Smooth muscle cell (in vitro differentiated cells): ENCODE data around the gene FRMPD3. TPM values are rescaled to one million over a fixed set of nuclear protein-coding genes. Genes with fewer than 3 reads are reported as not detected.

Experiments used
- DNase-seq: peaks from one replicate; lab custom pipeline; 2025; ENCODE audit not compliant: unreplicated experiment; lab: John Stamatoyannopoulos, UW
- H2AFZ ChIP-seq: fragments of 200-600 bp; sonication (generic); 2 replicates; pipeline ENCODE4 v1.6.0; 2016; ENCODE audit warnings: antibody characterized with exemption, low read depth, mild to moderate bottlenecking
- H3F3A ChIP-seq: fragments of 200-600 bp; sonication (generic); 2 replicates; pipeline ENCODE4 v1.6.0; 2017; ENCODE audit warnings: antibody characterized with exemption, low read depth
- H3K27ac ChIP-seq: fragments of 200-600 bp; sonication (generic); 2 replicates; pipeline ENCODE4 v1.5.1; 2016; ENCODE audit warnings: low read depth, mild to moderate bottlenecking
- H3K27me3 ChIP-seq: fragments of 200-600 bp; sonication (generic); 2 replicates; pipeline ENCODE4 v1.6.1; 2016; ENCODE audit warnings: low read depth, mild to moderate bottlenecking
- H3K36me3 ChIP-seq: fragments of 200-600 bp; sonication (generic); 2 replicates; pipeline ENCODE4 v1.5.1; 2016; ENCODE audit warnings: low read depth
- H3K4me1 ChIP-seq: fragments of 200-600 bp; sonication (generic); 2 replicates; pipeline ENCODE4 v1.5.1; 2016; ENCODE audit warnings: low read depth
- H3K4me2 ChIP-seq: fragments of 200-600 bp; sonication (generic); 2 replicates; pipeline ENCODE4 v1.6.0; 2016; ENCODE audit warnings: mild to moderate bottlenecking
- H3K4me3 ChIP-seq: fragments of 200-600 bp; sonication (generic); 2 replicates; pipeline ENCODE4 v1.5.1; 2016; ENCODE audit warnings: mild to moderate bottlenecking
- H3K79me2 ChIP-seq: fragments of 200-600 bp; sonication (generic); 2 replicates; pipeline ENCODE4 v1.6.0; 2016; ENCODE audit warnings: low read depth, mild to moderate bottlenecking
- H3K9ac ChIP-seq: fragments of 200-600 bp; sonication (generic); 2 replicates; pipeline ENCODE4 v1.6.0; 2016; ENCODE audit warnings: low read depth
- H3K9me3 ChIP-seq: fragments of 200-600 bp; sonication (generic); replicated peaks from 2 replicates; pipeline ENCODE4 v1.5.1; 2016; ENCODE audit warnings: low read depth
- H4K20me1 ChIP-seq: fragments of 200-600 bp; sonication (generic); 2 replicates; pipeline ENCODE4 v1.6.0; 2016; ENCODE audit warnings: low read depth
- CTCF ChIP-seq: fragments of 200-600 bp; sonication (generic); IDR thresholded peaks from 2 replicates; pipeline ENCODE4 v1.5.1; 2017; ENCODE audit warnings: borderline replicate concordance, mild to moderate bottlenecking, antibody characterized with exemption; ENCODE audit not compliant: insufficient read depth, poor library complexity, severe bottlenecking
- WGBS: methylation state at CpG from one replicate; pipeline ENCODE4 v1.1.7; 2016; ENCODE audit warnings: low lambda C conversion rate; 5-methylcytosine and 5-hydroxymethylcytosine counted together
- polyA plus RNA-seq: library from polyadenylated mRNA; unstranded; fragments of >200 nt; fragmentation: Nextera tagmentation; extraction: Ambion mirVana; gene quantifications from 2 replicates; pipeline ENCODE4 v1.2.1, GENCODE V29; 2016
- total RNA-seq: library from RNA; depleted of rRNA; stranded (reverse); fragments of >200 nt; gene quantifications from 2 replicates; pipeline ENCODE4 v1.2.3, GENCODE V29; 2014

The FRMPD3 gene
- total and polyA plus RNA-seq, 2 experiments from 2014 or later, result not detected

- Histone ChIP-seq H2AFZ (no peak overlapping the region), H3K27ac (no peak overlapping the region), H3K4me1 (no peaks in the 10 kb centered on the region), H3K4me3 (no peak overlapping the region), H4K20me1 (no peaks in the 10 kb centered on the region), H3K36me3 (no peaks in the 10 kb centered on the region), H3K9ac (no peak overlapping the region), H3K79me2 (no peaks in the 10 kb centered on the region), H3K27me3 (peaks cover 8% of the 10 kb centered on the region), H3K4me2 (no peak overlapping the region), H3F3A (no peaks in the 10 kb centered on the region), H3K9me3 (no peaks in the 10 kb centered on the region)
- DNase-seq, result no peak
- 48% methylated on average over 3 of the region's 3 CpGs for WGBS
- no peak for TF ChIP-seq CTCF
These were observed 47.3 kb downstream of the FRMPD3 start for GRCh38 chrX:107496786-107497185.

Other genes with a start within 250 kb of the FRMPD3 start
- 0.90 and 2.2 TPM in 2 replicates for gene NUP62CL, start 243.2 kb upstream of the FRMPD3 start, total RNA-seq
- 0.74 TPM in 1 of 2 replicates, not detected in the other for gene NUP62CL, start 243.2 kb upstream of the FRMPD3 start, polyA plus RNA-seq
- gene DNAAF6, start 243.0 kb upstream of the FRMPD3 start, total RNA-seq, result not detected in 2 replicates
- gene DNAAF6, start 243.0 kb upstream of the FRMPD3 start, polyA plus RNA-seq, result not detected in 2 replicates
- 60.5 and 74.5 TPM in 2 replicates for gene PRPS1, start 178.9 kb downstream of the FRMPD3 start, total RNA-seq
- 40.3 and 51.7 TPM in 2 replicates for gene PRPS1, start 178.9 kb downstream of the FRMPD3 start, polyA plus RNA-seq